Lower leg skin (tissue), 3 donors: ENCODE results near the gene TMEM115.

Experiments used
- CTCF ChIP-seq, 3 donors: fragments of 450-650 bp; IDR thresholded peaks; one replicate each; pipeline ENCODE4 v1.5.1; 2016; ENCODE audit warnings: antibody characterized with exemption in 3 of 3, mild to moderate bottlenecking in 3 of 3, moderate library complexity in 2 of 3
- POLR2A ChIP-seq, 2 donors: fragments of 450-650 bp; IDR thresholded peaks; one replicate each; pipeline ENCODE4 v1.6.1; 2016 to 2017; ENCODE audit warnings: antibody characterized with exemption in 2 of 2, mild to moderate bottlenecking in 1 of 2, moderate library complexity in 1 of 2

GRCh38 chr3:50327129-50327528, 32.2 kb downstream of the TMEM115 start:
- TF ChIP-seq CTCF (IDR thresholded peaks at IDR 0.05) (no peak), POLR2A (IDR thresholded peaks at IDR 0.05) (no peak)
